Panc1 (cell line): ENCODE measurements around the gene TMEM175. TPM values are rescaled to one million over a fixed set of nuclear protein-coding genes. Genes with fewer than 3 reads are reported as not detected.

Experiments
- ATAC-seq: fragments of 200-7000 bp; cut with Tn5 transposase; 2 replicates; pipeline ENCODE4 v1.9.1; 2020; ENCODE audit warnings: mild to moderate bottlenecking, moderate library complexity
- BruUV-seq: library from RNA; stranded (reverse); fragments of 400-500 nt; replicated peaks from 2 replicates; lab custom pipeline; 2021; lab: Mats Ljungman, UMichigan
- CTCF ChIA-PET: fragments of 300-600 bp; sonication (Branson Sonifier 250); formaldehyde crosslinking; loops from one replicate; lab custom pipeline; 2022; ENCODE audit warnings: antibody characterized with exemption; lab: Charles Lee
- POLR2A ChIA-PET: fragments of 300-600 bp; sonication (Branson Sonifier 250); formaldehyde crosslinking; loops from one replicate; lab custom pipeline; 2022; ENCODE audit warnings: antibody characterized with exemption; lab: Charles Lee
- DNase-seq: peaks from one replicate; pipeline ENCODE4 v3.0.0-alpha.2; 2010; ENCODE audit warnings: low read depth, low spot score
- H3K27ac ChIP-seq: 2 replicates; pipeline ENCODE4 v1.5.1; 2011; ENCODE audit warnings: mild to moderate bottlenecking, low read length, inconsistent platforms
- H3K27me3 ChIP-seq: fragments of 200-500 bp; sonication (Bioruptor generic); 2 replicates; pipeline ENCODE4 v1.6.0; 2014; ENCODE audit warnings: low read length, inconsistent platforms; ENCODE audit not compliant: control insufficient read depth, insufficient read depth
- H3K36me3 ChIP-seq: fragments of 200-500 bp; sonication (Bioruptor generic); 2 replicates; pipeline ENCODE4 v1.5.1; 2014; ENCODE audit warnings: inconsistent platforms, mild to moderate bottlenecking, low read length, moderate library complexity; ENCODE audit not compliant: control insufficient read depth, insufficient read depth
- H3K4me1 ChIP-seq: 2 replicates; pipeline ENCODE4 v1.5.1; 2011; ENCODE audit warnings: inconsistent platforms, mild to moderate bottlenecking, low read length, moderate library complexity; ENCODE audit not compliant: control insufficient read depth, insufficient read depth
- H3K4me3 ChIP-seq, 2 experiments: 2 replicates each; pipeline ENCODE4 v1.5.1; 2011 to 2012; ENCODE audit warnings: low read depth in 2 of 2, low read length in 2 of 2, mild to moderate bottlenecking in 2 of 2, inconsistent platforms in 1 of 2, moderate library complexity in 1 of 2
- H3K9me3 ChIP-seq: fragments of 200-500 bp; sonication (Bioruptor generic); 2 replicates; pipeline ENCODE4 v1.5.1; 2014; ENCODE audit warnings: low read depth, mild to moderate bottlenecking, inconsistent platforms, low read length, moderate library complexity; ENCODE audit not compliant: control insufficient read depth, insufficient read depth
- CTCF ChIP-seq: fragments of 450-650 bp; IDR thresholded peaks from 2 replicates; pipeline ENCODE4 v1.5.1; 2017; ENCODE audit warnings: mild to moderate bottlenecking
- POLR2AphosphoS5 ChIP-seq: IDR thresholded peaks from 2 replicates; pipeline ENCODE4 v1.6.1; 2012; ENCODE audit warnings: mild to moderate bottlenecking, low read depth, low read length, moderate library complexity
- REST ChIP-seq, 2 experiments: IDR thresholded peaks; 2 replicates each; pipeline ENCODE4 v1.6.1; 2011 to 2012; ENCODE audit warnings: low read depth in 2 of 2, control low read depth in 1 of 2, low read length in 1 of 2, mild to moderate bottlenecking in 1 of 2, moderate library complexity in 1 of 2; ENCODE audit not compliant: insufficient read depth in 1 of 2
- SIN3A ChIP-seq: IDR thresholded peaks from 2 replicates; pipeline ENCODE4 v1.6.1; 2012; ENCODE audit warnings: low read depth, mild to moderate bottlenecking, low read length, moderate library complexity, borderline replicate concordance; ENCODE audit not compliant: insufficient read depth
- TCF7L2 ChIP-seq: IDR thresholded peaks from 2 replicates; pipeline ENCODE4 v1.6.1; 2011; ENCODE audit warnings: mild to moderate bottlenecking, low read depth, low read length, inconsistent platforms
- in situ Hi-C: cut with HindIII; loops from 2 replicates; pipeline ENCODE4 v1.10.0; 2016; ENCODE audit warnings: low sequenced_read_pairs, low pct_unique_long_range_greater_than_20kb
- intact Hi-C: fragments of 100-400 bp; cut with micrococcal nuclease; formaldehyde crosslinking; loops from one replicate; pipeline ENCODE4 v1.10.0; 2022; ENCODE audit not compliant: unreplicated experiment
- total RNA-seq: library from RNA; stranded (reverse); gene quantifications from one replicate; pipeline ENCODE4 v1.2.1, GENCODE V29; 2021; ENCODE audit not compliant: unreplicated experiment

TMEM175 gene
- total RNA-seq, 1 experiment from 2014 or later = 21.8 TPM

- H3K27ac ChIP-seq = no peak overlapping the region
- BruUV-seq = no TSS peak
- POLR2A ChIA-PET = no interaction called here
- peaks cover 6% of the 10 kb centered on the region; the same call in 1 of the 2 replicates for H3K4me1 ChIP-seq
- DNase-seq = no peak
- H3K4me3 ChIP-seq = no peak overlapping the region
- no peak for ATAC-seq
- no peaks in the 10 kb centered on the region for H3K36me3 ChIP-seq
- in situ Hi-C loops = no loop called here
- CTCF ChIA-PET = no interaction called here
- TF ChIP-seq POLR2AphosphoS5 (no peak), TCF7L2 (no peak), CTCF (no peak), SIN3A (no peak), REST (IDR thresholded peaks at IDR 0.05; ENCODE audit: insufficient read depth in 1 of 2, low read depth in 2 of 2, low read length in 1 of 2) (no peak)
- no peaks in the 10 kb centered on the region for H3K27me3 ChIP-seq
- no peaks in the 10 kb centered on the region for H3K9me3 ChIP-seq
- intact Hi-C loops = no loop called here
These were observed 36.5 kb downstream of the TMEM175 start for GRCh38 chr4:968621-969394.

- ATAC-seq (no peak), DNase-seq (no peak)
- intact Hi-C loops = no loop called here
- TF ChIP-seq SIN3A (no peak), CTCF (no peak), REST (IDR thresholded peaks at IDR 0.05; ENCODE audit: insufficient read depth in 1 of 2, low read depth in 2 of 2, low read length in 1 of 2) (no peak), TCF7L2 (no peak)
- in situ Hi-C loops = no loop called here
- POLR2A ChIA-PET = no interaction called here
- no peaks in the 10 kb centered on the region for H3K36me3 ChIP-seq
- peaks cover 6% of the 10 kb centered on the region; the same call in 1 of the 2 replicates for H3K4me1 ChIP-seq
- TSS peak; percentile 85 for BruUV-seq
- H3K27ac ChIP-seq = no peak overlapping the region
- no peak overlapping the region for H3K4me3 ChIP-seq
- H3K9me3 ChIP-seq = no peaks in the 10 kb centered on the region
- CTCF ChIA-PET = no interaction called here
- H3K27me3 ChIP-seq = no peaks in the 10 kb centered on the region
These were observed 37.9 kb downstream of the TMEM175 start for GRCh38 chr4:970046-970745.
